Neutrophil (primary cell): Measurements from ENCODE around the gene TTLL12.

Experiments used
- H3K27ac ChIP-seq: fragments of 200-600 bp; sonication (generic); 2 replicates; pipeline ENCODE4 v1.5.1; 2016; ENCODE audit warnings: mild to moderate bottlenecking, moderate library complexity
- H3K27me3 ChIP-seq: fragments of 200-600 bp; sonication (generic); 2 replicates; pipeline ENCODE4 v1.6.0; 2016; ENCODE audit warnings: mild to moderate bottlenecking
- H3K36me3 ChIP-seq: fragments of 200-600 bp; sonication (generic); 2 replicates; pipeline ENCODE4 v1.5.1; 2017
- H3K4me1 ChIP-seq, 2 experiments: fragments of 200-600 bp in 1 of 2; sonication (generic) in 1 of 2; 1 replicate in 1 of 2; 2 replicates in 1 of 2; pipeline versions ENCODE4 v1.5.1 to v1.6.1; 2013 to 2016; ENCODE audit warnings: low read depth in 1 of 2, low read length in 1 of 2, mild to moderate bottlenecking in 1 of 2, moderate library complexity in 1 of 2; ENCODE audit not compliant: control insufficient read depth in 1 of 2, insufficient read depth in 1 of 2
- H3K4me3 ChIP-seq, 2 experiments: fragments of 200-600 bp in 1 of 2; sonication (generic) in 1 of 2; 1 replicate in 1 of 2; 2 replicates in 1 of 2; pipeline ENCODE4 v1.5.1; 2013 to 2016; ENCODE audit warnings: low read depth in 1 of 2, low read length in 1 of 2, mild to moderate bottlenecking in 1 of 2, moderate library complexity in 1 of 2
- H3K9me3 ChIP-seq: fragments of 200-600 bp; sonication (generic); 2 replicates; pipeline ENCODE4 v1.5.1; 2016
- CTCF ChIP-seq: fragments of 200-600 bp; sonication (generic); IDR thresholded peaks from 2 replicates; pipeline ENCODE4 v1.5.1; 2016; ENCODE audit warnings: antibody characterized with exemption

Gene TTLL12

GRCh38 chr22:43171019-43171491 lies 15.9 kb downstream of the TTLL12 start:
- no peak overlapping the region for H3K4me3 ChIP-seq
- TF ChIP-seq CTCF: no peak
- peaks cover 98% of the 10 kb centered on the region for H3K36me3 ChIP-seq
- H3K4me1 ChIP-seq: peaks cover 10 to 21% of the 10 kb centered on the region in 2 experiments
- H3K27ac ChIP-seq: peak overlapping the region; percentile 57
- H3K9me3 ChIP-seq: no peaks in the 10 kb centered on the region
- no peaks in the 10 kb centered on the region for H3K27me3 ChIP-seq

- H3K27ac ChIP-seq: no peak overlapping the region
- H3K4me1 ChIP-seq: peaks cover 10 to 21% of the 10 kb centered on the region in 2 experiments
- no peaks in the 10 kb centered on the region for H3K9me3 ChIP-seq
- no peaks in the 10 kb centered on the region for H3K27me3 ChIP-seq
- H3K4me3 ChIP-seq: no peak overlapping the region
- H3K36me3 ChIP-seq: peaks cover 95% of the 10 kb centered on the region
- no peak for TF ChIP-seq CTCF
These were observed 16.8 kb downstream of the TTLL12 start for GRCh38 chr22:43170131-43170480.

GRCh38 chr22:43169310-43170130 lies 17.4 kb downstream of the TTLL12 start:
- no peak overlapping the region for H3K4me3 ChIP-seq

GRCh38 chr22:43168471-43169309 lies 18.2 kb downstream of the TTLL12 start:
- peaks cover 93% of the 10 kb centered on the region for H3K36me3 ChIP-seq
- no peak overlapping the region for H3K27ac ChIP-seq
- H3K9me3 ChIP-seq: no peaks in the 10 kb centered on the region
- peaks cover 18 to 25% of the 10 kb centered on the region in 2 experiments for H3K4me1 ChIP-seq
- no peaks in the 10 kb centered on the region for H3K27me3 ChIP-seq
- TF ChIP-seq CTCF: no peak
- no peak overlapping the region for H3K4me3 ChIP-seq

More at GRCh38 chr22:43169310-43170130, 17.4 kb downstream of the TTLL12 start:
- Histone ChIP-seq H3K9me3 (no peaks in the 10 kb centered on the region), H3K27me3 (no peaks in the 10 kb centered on the region), H3K4me1 (peaks cover 10 to 22% of the 10 kb centered on the region in 2 experiments), H3K36me3 (peaks cover 93% of the 10 kb centered on the region), H3K27ac (no peak overlapping the region)
- TF ChIP-seq CTCF: no peak

- H3K36me3 ChIP-seq: peaks cover 93% of the 10 kb centered on the region
These were observed 19.8 kb downstream of the TTLL12 start for GRCh38 chr22:43167001-43167589.

More at GRCh38 chr22:43167001-43167589, 19.8 kb downstream of the TTLL12 start:
- H3K27me3 ChIP-seq: no peaks in the 10 kb centered on the region
- no peak overlapping the region for H3K4me3 ChIP-seq
- H3K4me1 ChIP-seq: peaks cover 22 to 25% of the 10 kb centered on the region in 2 experiments
- no peak overlapping the region for H3K27ac ChIP-seq
- no peak for TF ChIP-seq CTCF
- no peaks in the 10 kb centered on the region for H3K9me3 ChIP-seq
